AG04449 (cell line): ENCODE data around the gene HES3.
A peak's percentile ranks its signal among the peaks of the same experiment; 100 is the strongest.

ENCODE experiments used
- CTCF ChIA-PET: fragments of 350-600 bp; formaldehyde crosslinking; extraction: SDS; loops from one replicate; lab custom pipeline; 2021; ENCODE audit warnings: antibody characterized with exemption; lab: Yijun Ruan, JAX
- POLR2A ChIA-PET: fragments of 400-600, 350-600 bp; formaldehyde crosslinking; extraction: SDS; loops from one replicate; lab custom pipeline; 2020; ENCODE audit warnings: antibody characterized with exemption, inconsistent platforms; lab: Yijun Ruan, JAX
- DNase-seq: peaks from one replicate; pipeline ENCODE4 v3.0.0-alpha.2; 2010; ENCODE audit warnings: low read depth, low spot score
- H3K4me3 ChIP-seq: 2 replicates; pipeline ENCODE4 v1.5.1; 2011; ENCODE audit warnings: low read depth, mild to moderate bottlenecking, control low read depth, low read length
- CTCF ChIP-seq: IDR thresholded peaks from one replicate; pipeline ENCODE4 v1.5.1; 2011; ENCODE audit warnings: mild to moderate bottlenecking, moderate library complexity, low read length, control low read depth, inconsistent platforms; ENCODE audit not compliant: insufficient read depth; ENCODE audit errors: missing control alignments

The HES3 gene

GRCh38 chr1:6224718-6225117, 19.3 kb upstream of the HES3 start:
- no peak overlapping the region for H3K4me3 ChIP-seq
- CTCF ChIA-PET = interaction anchor here (1.0 to 7.3 kb wide), 2 partner anchors 10 to 17 kb away, joined by 3 to 62 read pairs; partner anchors contain the start of gene RNF207
- no peak for DNase-seq
- POLR2A ChIA-PET = no interaction called here
- no peak for TF ChIP-seq CTCF

GRCh38 chr1:6225651-6226050, 18.3 kb upstream of the HES3 start:
- POLR2A ChIA-PET = no interaction called here
- no peak for DNase-seq
- H3K4me3 ChIP-seq = no peak overlapping the region
- CTCF ChIA-PET = interaction anchor here (0.7 to 7.3 kb wide), 5 partner anchors 9 to 21 kb away, joined by 3 to 62 read pairs (median 5); partner anchors contain the start of gene RNF207
- no peak for TF ChIP-seq CTCF

- no peak for DNase-seq
- no peak overlapping the region for H3K4me3 ChIP-seq
- ChIA-PET POLR2A (no interaction called here), CTCF (interaction anchor here (4.0 kb wide), 1 partner anchor 28 kb away, joined by 25 read pairs; the partner anchor contains the start of gene RNF207)
- TF ChIP-seq CTCF = no peak
Observed at GRCh38 chr1:6233376-6233775, 10.6 kb upstream of the HES3 start.

GRCh38 chr1:6234502-6235295, 9.3 kb upstream of the HES3 start:
- TF ChIP-seq CTCF = no peak
- peak overlapping the region; percentile 73 for H3K4me3 ChIP-seq
- POLR2A ChIA-PET = no interaction called here
- CTCF ChIA-PET = interaction anchor here (0.9 to 4.9 kb wide), 6 partner anchors 9 to 30 kb away, joined by 3 to 65 read pairs (median 6); partner anchors contain the start of gene HES3
- no peak for DNase-seq

- no peak for TF ChIP-seq CTCF
- peak overlapping the region; percentile 73 for H3K4me3 ChIP-seq
- ChIA-PET POLR2A (interaction anchor here (1.0 kb wide), 1 partner anchor 19 kb away, joined by 3 read pairs; no protein-coding TSS in a partner anchor), CTCF (interaction anchor here (0.9 to 4.9 kb wide), 6 partner anchors 10 to 31 kb away, joined by 3 to 65 read pairs (median 6); partner anchors contain the start of gene HES3)
- DNase-seq = no peak
Observed at GRCh38 chr1:6235296-6235677, 8.7 kb upstream of the HES3 start.

GRCh38 chr1:6237093-6237492, 6.9 kb upstream of the HES3 start:
- CTCF ChIA-PET = interaction anchor here (0.6 to 4.9 kb wide), 6 partner anchors 9 to 121 kb away, joined by 3 to 65 read pairs (median 4); partner anchors contain the start of gene HES3
- TF ChIP-seq CTCF = no peak

More at GRCh38 chr1:6237093-6237492, 6.9 kb upstream of the HES3 start:
- no peak overlapping the region for H3K4me3 ChIP-seq
- POLR2A ChIA-PET = no interaction called here
- no peak for DNase-seq
